ENCODE measurements around the gene PIGZ.

Gene PIGZ

GRCh38 chr3:196976941-196977340 is 8.3 kb upstream of the PIGZ start:
- Histone ChIP-seq H4K91ac (ENCODE audit: low read depth, low read length) (no peak overlapping the region), H3K18ac (ENCODE audit: low read length) (no peak overlapping the region), H2BK5ac (ENCODE audit: low read depth, low read length, poor library complexity) (no peak overlapping the region), H3K79me2 (ENCODE audit: control insufficient read depth, insufficient read depth, low read length, poor library complexity) (no peaks in the 10 kb centered on the region), H3K79me1 (ENCODE audit: low read length) (no peaks in the 10 kb centered on the region), H2BK12ac (ENCODE audit: low read length) (no peak overlapping the region), H3K14ac (ENCODE audit: low read length) (no peak overlapping the region), H4K8ac (ENCODE audit: low read depth, low read length) (no peak overlapping the region), H3K27me3 (ENCODE audit: insufficient read depth, low read length) (no peaks in the 10 kb centered on the region), H3K4me1 (ENCODE audit: control insufficient read depth in 1 of 2, insufficient read depth in 2 of 2, low read length in 2 of 2) (no peaks in the 10 kb centered on the region), H2BK120ac (ENCODE audit: insufficient read depth, low read length, poor library complexity) (no peak overlapping the region), H3K4ac (ENCODE audit: low read depth, low read length) (no peak overlapping the region), H3K9ac (ENCODE audit: low read length) (no peak overlapping the region), H4K12ac (ENCODE audit: low read depth, low read length) (no peak overlapping the region), H2AK5ac (ENCODE audit: low read length) (no peak overlapping the region), H2AFZ (ENCODE audit: insufficient read depth, low read length, poor library complexity) (no peak overlapping the region), H3K4me3 (ENCODE audit: low read depth, low read length) (no peak overlapping the region), H3K36me3 (ENCODE audit: control insufficient read depth in 1 of 2, insufficient read depth in 2 of 2, low read length in 2 of 2) (no peaks in the 10 kb centered on the region), H3K9me3 (ENCODE audit: insufficient read depth, low read depth, low read length) (no peaks in the 10 kb centered on the region), H3K4me2 (ENCODE audit: low read length) (no peak overlapping the region), H3K23ac (ENCODE audit: low read length) (no peak overlapping the region), H3K27ac (ENCODE audit: low read depth, low read length) (no peak overlapping the region)
- no peak for DNase-seq
- no CpG with 5 or more reads among the region's 11 CpGs for WGBS (ENCODE audit: extremely low coverage, insufficient coverage, insufficient read length)

GRCh38 chr3:196975349-196975748 is 6.7 kb upstream of the PIGZ start:
- Histone ChIP-seq H3K27me3 (ENCODE audit: insufficient read depth, low read length) (peaks cover 10% of the 10 kb centered on the region), H3K9me3 (ENCODE audit: insufficient read depth, low read depth, low read length) (peaks cover 5% of the 10 kb centered on the region), H3K36me3 (ENCODE audit: control insufficient read depth in 1 of 2, insufficient read depth in 2 of 2, low read length in 2 of 2) (no peaks in the 10 kb centered on the region), H3K79me1 (ENCODE audit: low read length) (no peaks in the 10 kb centered on the region), H4K91ac (ENCODE audit: low read depth, low read length) (no peak overlapping the region), H2BK12ac (ENCODE audit: low read length) (no peak overlapping the region), H2BK5ac (ENCODE audit: low read depth, low read length, poor library complexity) (no peak overlapping the region), H4K12ac (ENCODE audit: low read depth, low read length) (no peak overlapping the region), H3K23ac (ENCODE audit: low read length) (no peak overlapping the region), H3K4me2 (ENCODE audit: low read length) (no peak overlapping the region), H3K18ac (ENCODE audit: low read length) (no peak overlapping the region), H3K27ac (ENCODE audit: low read depth, low read length) (no peak overlapping the region), H3K4ac (ENCODE audit: low read depth, low read length) (no peak overlapping the region), H2BK120ac (ENCODE audit: insufficient read depth, low read length, poor library complexity) (no peak overlapping the region), H4K8ac (ENCODE audit: low read depth, low read length) (no peak overlapping the region), H2AFZ (ENCODE audit: insufficient read depth, low read length, poor library complexity) (no peak overlapping the region), H3K14ac (ENCODE audit: low read length) (no peak overlapping the region), H2AK5ac (ENCODE audit: low read length) (no peak overlapping the region), H3K4me1 (ENCODE audit: control insufficient read depth in 1 of 2, insufficient read depth in 2 of 2, low read length in 2 of 2) (no peaks in the 10 kb centered on the region), H3K4me3 (ENCODE audit: low read depth, low read length) (no peak overlapping the region), H3K79me2 (ENCODE audit: control insufficient read depth, insufficient read depth, low read length, poor library complexity) (no peaks in the 10 kb centered on the region), H3K9ac (ENCODE audit: low read length) (no peak overlapping the region)
- no CpG with 5 or more reads among the region's 4 CpGs for WGBS (ENCODE audit: extremely low coverage, insufficient coverage, insufficient read length)
- no peak for DNase-seq

- WGBS (ENCODE audit: extremely low coverage, insufficient coverage, insufficient read length), result no CpG with 5 or more reads among the region's 5 CpGs
- H2AFZ ChIP-seq (ENCODE audit: insufficient read depth, low read length, poor library complexity), result no peak overlapping the region
- no peak overlapping the region for H2BK120ac ChIP-seq (ENCODE audit: insufficient read depth, low read length, poor library complexity)
- H2BK5ac ChIP-seq (ENCODE audit: low read depth, low read length, poor library complexity), result no peak overlapping the region
- H3K9ac ChIP-seq (ENCODE audit: low read length), result no peak overlapping the region
- no peak overlapping the region for H3K4me3 ChIP-seq (ENCODE audit: low read depth, low read length)
- H3K14ac ChIP-seq (ENCODE audit: low read length), result no peak overlapping the region
- H4K8ac ChIP-seq (ENCODE audit: low read depth, low read length), result no peak overlapping the region
- H3K4ac ChIP-seq (ENCODE audit: low read depth, low read length), result no peak overlapping the region
- H4K12ac ChIP-seq (ENCODE audit: low read depth, low read length), result no peak overlapping the region
- H3K18ac ChIP-seq (ENCODE audit: low read length), result no peak overlapping the region
- H4K91ac ChIP-seq (ENCODE audit: low read depth, low read length), result no peak overlapping the region
- no peaks in the 10 kb centered on the region for H3K79me2 ChIP-seq (ENCODE audit: control insufficient read depth, insufficient read depth, low read length, poor library complexity)
- no peak overlapping the region for H3K23ac ChIP-seq (ENCODE audit: low read length)
- H2AK5ac ChIP-seq (ENCODE audit: low read length), result no peak overlapping the region
- no peak overlapping the region for H3K4me2 ChIP-seq (ENCODE audit: low read length)
- H3K36me3 ChIP-seq (ENCODE audit: control insufficient read depth in 1 of 2, insufficient read depth in 2 of 2, low read length in 2 of 2), result no peaks in the 10 kb centered on the region
- no peak overlapping the region for H2BK12ac ChIP-seq (ENCODE audit: low read length)
- peaks cover 5% of the 10 kb centered on the region for H3K9me3 ChIP-seq (ENCODE audit: insufficient read depth, low read depth, low read length)
- peaks cover 12% of the 10 kb centered on the region for H3K27me3 ChIP-seq (ENCODE audit: insufficient read depth, low read length)
- H3K79me1 ChIP-seq (ENCODE audit: low read length), result no peaks in the 10 kb centered on the region
- no peak overlapping the region for H3K27ac ChIP-seq (ENCODE audit: low read depth, low read length)
- DNase-seq, result no peak
- H3K4me1 ChIP-seq (ENCODE audit: control insufficient read depth in 1 of 2, insufficient read depth in 2 of 2, low read length in 2 of 2), result no peaks in the 10 kb centered on the region
These were observed 6.0 kb upstream of the PIGZ start for GRCh38 chr3:196974661-196975060.

- no peak for DNase-seq
- H3K14ac ChIP-seq (ENCODE audit: low read length), result no peak overlapping the region
- no peak overlapping the region for H2AFZ ChIP-seq (ENCODE audit: insufficient read depth, low read length, poor library complexity)
- no peak overlapping the region for H2AK5ac ChIP-seq (ENCODE audit: low read length)
- no peak overlapping the region for H3K18ac ChIP-seq (ENCODE audit: low read length)
- H3K79me1 ChIP-seq (ENCODE audit: low read length), result no peaks in the 10 kb centered on the region
- H3K4ac ChIP-seq (ENCODE audit: low read depth, low read length), result no peak overlapping the region
- H4K12ac ChIP-seq (ENCODE audit: low read depth, low read length), result no peak overlapping the region
- no peaks in the 10 kb centered on the region for H3K79me2 ChIP-seq (ENCODE audit: control insufficient read depth, insufficient read depth, low read length, poor library complexity)
- no CpG with 5 or more reads among the region's 7 CpGs for WGBS (ENCODE audit: extremely low coverage, insufficient coverage, insufficient read length)
- H2BK12ac ChIP-seq (ENCODE audit: low read length), result no peak overlapping the region
- no peak overlapping the region for H3K27ac ChIP-seq (ENCODE audit: low read depth, low read length)
- no peak overlapping the region for H3K4me3 ChIP-seq (ENCODE audit: low read depth, low read length)
- H3K23ac ChIP-seq (ENCODE audit: low read length), result no peak overlapping the region
- no peak overlapping the region for H4K8ac ChIP-seq (ENCODE audit: low read depth, low read length)
- no peak overlapping the region for H4K91ac ChIP-seq (ENCODE audit: low read depth, low read length)
- peaks cover 47% of the 10 kb centered on the region for H3K27me3 ChIP-seq (ENCODE audit: insufficient read depth, low read length)
- H3K36me3 ChIP-seq (ENCODE audit: control insufficient read depth in 1 of 2, insufficient read depth in 2 of 2, low read length in 2 of 2), result no peaks in the 10 kb centered on the region
- no peak overlapping the region for H3K9ac ChIP-seq (ENCODE audit: low read length)
- H3K9me3 ChIP-seq (ENCODE audit: insufficient read depth, low read depth, low read length), result peaks cover 13% of the 10 kb centered on the region
- no peak overlapping the region for H2BK120ac ChIP-seq (ENCODE audit: insufficient read depth, low read length, poor library complexity)
- no peak overlapping the region for H3K4me2 ChIP-seq (ENCODE audit: low read length)
- peaks cover 3 to 8% of the 10 kb centered on the region in 2 experiments for H3K4me1 ChIP-seq (ENCODE audit: control insufficient read depth in 1 of 2, insufficient read depth in 2 of 2, low read length in 2 of 2)
- no peak overlapping the region for H2BK5ac ChIP-seq (ENCODE audit: low read depth, low read length, poor library complexity)
These were observed 2.6 kb upstream of the PIGZ start for GRCh38 chr3:196971094-196971698.
